ENCODE results near the gene IP6K2.

- no peak for TF ChIP-seq TEAD4 (IDR thresholded peaks at IDR 0.05)
- no peak for TF ChIP-seq EP300 (IDR thresholded peaks at IDR 0.05; ENCODE audit: borderline replicate concordance)
- TF ChIP-seq CEBPB (IDR thresholded peaks at IDR 0.05), result no peak
- no peak for TF ChIP-seq NFIC (IDR thresholded peaks at IDR 0.05)
- no peak for TF ChIP-seq YY1 (IDR thresholded peaks at IDR 0.05; ENCODE audit: low read depth)
- TF ChIP-seq TAF1 (IDR thresholded peaks at IDR 0.05; ENCODE audit: low read depth), result no peak
- TF ChIP-seq, protein P1, sequence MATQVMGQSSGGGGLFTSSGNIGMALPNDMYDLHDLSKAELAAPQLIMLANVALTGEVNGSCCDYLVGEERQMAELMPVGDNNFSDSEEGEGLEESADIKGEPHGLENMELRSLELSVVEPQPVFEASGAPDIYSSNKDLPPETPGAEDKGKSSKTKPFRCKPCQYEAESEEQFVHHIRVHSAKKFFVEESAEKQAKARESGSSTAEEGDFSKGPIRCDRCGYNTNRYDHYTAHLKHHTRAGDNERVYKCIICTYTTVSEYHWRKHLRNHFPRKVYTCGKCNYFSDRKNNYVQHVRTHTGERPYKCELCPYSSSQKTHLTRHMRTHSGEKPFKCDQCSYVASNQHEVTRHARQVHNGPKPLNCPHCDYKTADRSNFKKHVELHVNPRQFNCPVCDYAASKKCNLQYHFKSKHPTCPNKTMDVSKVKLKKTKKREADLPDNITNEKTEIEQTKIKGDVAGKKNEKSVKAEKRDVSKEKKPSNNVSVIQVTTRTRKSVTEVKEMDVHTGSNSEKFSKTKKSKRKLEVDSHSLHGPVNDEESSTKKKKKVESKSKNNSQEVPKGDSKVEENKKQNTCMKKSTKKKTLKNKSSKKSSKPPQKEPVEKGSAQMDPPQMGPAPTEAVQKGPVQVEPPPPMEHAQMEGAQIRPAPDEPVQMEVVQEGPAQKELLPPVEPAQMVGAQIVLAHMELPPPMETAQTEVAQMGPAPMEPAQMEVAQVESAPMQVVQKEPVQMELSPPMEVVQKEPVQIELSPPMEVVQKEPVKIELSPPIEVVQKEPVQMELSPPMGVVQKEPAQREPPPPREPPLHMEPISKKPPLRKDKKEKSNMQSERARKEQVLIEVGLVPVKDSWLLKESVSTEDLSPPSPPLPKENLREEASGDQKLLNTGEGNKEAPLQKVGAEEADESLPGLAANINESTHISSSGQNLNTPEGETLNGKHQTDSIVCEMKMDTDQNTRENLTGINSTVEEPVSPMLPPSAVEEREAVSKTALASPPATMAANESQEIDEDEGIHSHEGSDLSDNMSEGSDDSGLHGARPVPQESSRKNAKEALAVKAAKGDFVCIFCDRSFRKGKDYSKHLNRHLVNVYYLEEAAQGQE (IDR thresholded peaks at IDR 0.05; ENCODE audit: low read depth), result no peak
- no peak for TF ChIP-seq ZBTB7A (IDR thresholded peaks at IDR 0.05; ENCODE audit: low read depth)
- no peak for TF ChIP-seq RAD21 (IDR thresholded peaks at IDR 0.05; ENCODE audit: low read depth)
- TF ChIP-seq TCF12 (IDR thresholded peaks at IDR 0.05; ENCODE audit: low read depth), result no peak
- TF ChIP-seq FOXM1 (IDR thresholded peaks at IDR 0.05; ENCODE audit: borderline replicate concordance, low read depth), result no peak
- no peak for TF ChIP-seq CREB1 (IDR thresholded peaks at IDR 0.05; ENCODE audit: low read depth)
Measured at GRCh38 chr3:48651771-48652170, 65.2 kb downstream of the IP6K2 start.
